Activated naive CD4-positive, alpha-beta T cell treated with anti-CD3 and anti-CD28 coated beads, Interleukin-2, amount 50 U/mL, for 16 hours (primary cell): ENCODE data around the gene NDUFAF4.

Experiments
- DNase-seq: peaks from one replicate; pipeline ENCODE4 v3.0.0-alpha.2; 2020

The NDUFAF4 gene

GRCh38 chr6:96897396-96898240, at the start of gene NDUFAF4:
TSS of gene NDUFAF4 (minus strand) at chr6:96897891. CDS start at chr6:96897801, 90 bp downstream.
- DNase-seq = peak; percentile 96

DNA sequence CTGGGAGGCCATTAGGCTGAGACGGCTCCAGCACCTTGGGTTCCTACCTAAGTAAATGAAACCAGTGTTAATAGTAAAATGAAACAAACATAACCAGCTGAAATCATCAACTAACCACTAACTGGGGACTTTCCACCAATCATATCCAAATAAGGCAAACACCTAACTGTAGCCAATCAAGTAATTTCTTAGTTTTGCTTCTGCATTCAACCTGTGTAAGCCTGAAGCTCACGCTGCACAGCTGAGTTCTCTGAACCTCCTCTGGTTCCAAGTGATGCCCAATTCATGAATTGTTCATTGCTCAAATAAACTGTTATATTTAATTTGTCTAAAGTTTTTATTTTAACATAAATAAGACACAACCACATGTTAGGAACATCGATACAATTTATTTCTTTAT, 49.4 kb upstream of the NDUFAF4 start:
- DNase-seq = no peak

DNA sequence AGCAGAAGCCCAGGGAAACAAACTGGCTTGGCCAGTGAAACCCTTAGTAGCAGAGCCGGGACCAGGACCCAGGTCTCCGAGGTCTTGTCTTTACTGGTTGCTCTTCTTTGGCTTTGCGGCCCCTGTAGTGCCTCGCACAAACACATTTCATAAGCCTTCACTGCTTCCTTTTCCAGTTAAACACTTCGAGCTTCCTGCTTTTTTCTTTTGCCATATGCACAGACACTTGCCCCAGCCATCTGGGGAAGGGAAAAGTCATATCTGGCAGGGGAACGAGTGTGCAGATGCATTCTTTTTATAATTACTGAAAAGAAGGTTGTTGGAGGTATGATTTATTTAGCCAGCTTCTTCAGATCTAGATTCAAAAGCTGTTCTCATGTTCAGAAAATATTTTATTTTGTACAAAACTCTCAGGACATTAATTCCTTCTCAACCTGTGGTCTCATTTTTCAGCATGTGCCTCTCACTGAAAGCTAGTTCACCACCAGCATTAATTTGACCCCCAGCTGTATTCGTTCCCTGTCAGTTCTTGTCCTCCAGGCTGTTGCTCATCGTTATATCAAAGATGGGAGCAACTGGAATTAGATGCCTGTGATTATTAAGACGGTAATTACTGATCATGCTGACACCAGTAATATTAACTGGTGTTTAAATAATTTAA, 46.0 kb upstream of the NDUFAF4 start:
- no peak for DNase-seq

- DNase-seq = no peak
These were observed 45.0 kb upstream of the NDUFAF4 start for GRCh38 chr6:96942676-96943075.

DNA sequence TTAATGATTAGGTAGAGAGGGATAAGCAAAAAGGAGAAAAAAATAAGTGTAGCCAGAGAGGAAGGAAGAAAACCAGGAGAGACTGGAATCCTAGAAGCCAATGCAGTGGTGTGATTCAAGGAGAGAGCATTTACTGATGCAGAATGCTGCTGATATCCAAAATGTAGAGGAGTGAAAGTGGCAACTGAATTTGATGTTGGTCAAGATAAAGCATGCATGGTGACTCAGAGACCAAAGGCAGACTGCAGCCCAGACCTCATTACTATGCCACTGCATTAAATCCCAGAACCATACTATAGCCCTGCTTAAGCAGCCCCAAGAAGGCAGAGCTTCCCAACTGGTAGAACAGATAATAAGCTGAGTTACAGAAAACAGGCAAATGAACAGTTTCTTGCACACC, 42.6 kb upstream of the NDUFAF4 start:
- DNase-seq = no peak

GRCh38 chr6:96939007-96939805, 41.5 kb upstream of the NDUFAF4 start:
- peak; percentile 11 for DNase-seq

- no peak for DNase-seq
These were observed 36.4 kb upstream of the NDUFAF4 start for GRCh38 chr6:96934087-96934486.

GRCh38 chr6:96931198-96931597, 33.5 kb upstream of the NDUFAF4 start:
- DNase-seq = no peak

DNA sequence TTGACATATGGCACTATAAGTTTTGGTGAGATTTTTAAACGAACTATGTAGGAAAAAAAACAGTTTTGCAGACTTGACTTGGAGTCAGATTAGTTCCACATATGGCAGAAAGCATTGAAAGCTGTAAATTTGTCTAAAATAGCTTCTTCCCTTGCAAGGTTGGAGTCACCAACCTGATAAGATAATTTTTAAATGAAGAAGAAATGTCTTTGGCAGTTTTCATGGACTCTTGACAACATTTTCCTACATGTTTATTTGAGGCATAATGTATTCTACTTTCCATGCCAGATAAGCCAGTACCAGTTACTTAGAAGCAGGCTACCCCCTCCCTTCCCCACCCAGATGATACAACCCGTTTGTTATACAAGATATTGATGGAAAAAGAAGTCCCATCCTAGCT, 32.0 kb upstream of the NDUFAF4 start:
- DNase-seq = no peak

DNA sequence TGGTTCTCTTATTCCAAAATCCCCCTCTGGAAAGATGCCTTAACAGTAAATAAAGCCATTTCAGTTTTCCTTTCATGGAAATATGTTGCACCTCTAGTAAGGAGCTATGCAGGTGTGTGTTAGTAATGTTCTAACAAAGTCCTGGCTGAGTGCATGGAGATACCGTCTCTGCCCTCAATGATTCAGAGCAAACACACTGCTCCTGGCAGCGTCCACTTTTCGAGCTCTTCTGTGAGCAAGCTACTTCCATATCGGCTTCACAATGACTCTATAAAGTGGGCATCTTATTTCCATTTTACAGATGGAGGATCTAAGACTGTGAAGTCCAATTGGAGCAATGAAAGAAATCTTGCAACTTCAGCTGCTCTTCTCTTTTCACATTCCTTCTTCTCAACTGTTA, 30.0 kb upstream of the NDUFAF4 start:
- no peak for DNase-seq

DNA sequence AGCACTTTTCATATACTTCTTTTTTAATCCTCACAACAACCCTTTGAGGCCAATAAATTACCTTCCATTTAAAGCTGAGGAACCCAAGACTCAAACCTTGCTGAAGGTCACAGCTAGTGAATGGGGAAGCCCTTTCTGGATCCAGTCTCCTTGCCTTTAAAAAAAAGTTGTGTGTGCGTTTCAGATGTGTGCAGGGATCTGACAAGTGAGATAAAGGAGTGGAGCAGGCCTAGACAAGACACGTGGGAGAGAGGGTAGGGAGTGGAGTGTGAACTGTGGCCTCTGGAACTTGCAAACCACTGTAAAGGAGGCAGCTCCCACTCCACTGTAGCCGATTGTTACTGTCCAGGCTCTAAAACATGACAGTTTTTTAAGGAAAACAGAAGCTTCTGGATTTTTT, 28.7 kb upstream of the NDUFAF4 start:
- no peak for DNase-seq

DNA sequence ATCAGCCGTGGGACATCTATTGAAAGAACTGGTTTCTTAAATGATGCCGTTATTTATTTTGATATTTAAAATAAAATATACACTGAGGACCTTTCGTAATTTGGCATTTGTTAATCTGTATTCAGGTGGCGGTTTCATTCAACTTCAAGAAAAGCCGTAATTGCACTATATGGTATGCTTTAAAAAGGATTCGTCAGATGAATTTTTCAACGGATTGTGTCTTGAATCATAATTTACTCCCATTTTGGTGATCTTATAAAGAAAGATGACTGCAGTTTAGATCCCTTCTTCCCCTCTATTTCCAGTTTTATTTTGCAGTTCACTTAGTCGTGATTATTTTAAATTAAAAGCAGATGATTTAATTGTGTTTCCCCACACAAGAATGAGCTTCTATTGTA, 27.6 kb upstream of the NDUFAF4 start:
- DNase-seq = no peak

DNA sequence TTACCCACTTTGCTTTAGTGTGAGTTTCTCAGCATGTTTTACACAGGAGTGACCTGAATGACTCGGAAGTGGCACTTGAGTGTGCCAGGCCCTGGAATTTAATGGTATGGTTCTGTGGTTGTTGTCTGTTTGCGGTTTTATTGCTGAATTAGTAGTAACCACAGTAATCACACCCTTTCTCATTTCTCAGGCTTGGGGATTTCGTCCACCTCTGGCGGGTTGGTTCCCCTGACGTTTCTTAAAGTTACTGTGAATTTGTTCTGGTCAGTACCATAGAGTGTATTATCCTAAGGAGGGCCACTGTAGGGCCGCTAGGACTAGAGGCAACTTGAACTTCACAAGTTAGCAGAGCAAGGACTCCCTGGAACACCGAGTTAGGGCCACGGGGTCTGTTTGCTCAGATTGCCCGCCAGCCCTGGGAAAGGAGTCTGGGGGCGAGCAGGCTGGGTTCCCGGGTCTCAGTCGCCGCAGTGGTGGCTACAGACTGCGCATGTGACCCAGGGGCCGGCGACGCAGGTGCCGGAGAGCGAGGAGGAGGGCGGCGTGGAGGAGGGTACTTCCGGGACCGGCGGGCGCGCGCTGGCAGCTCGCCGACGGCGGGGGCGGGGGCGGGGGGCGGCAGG, 26.3 kb upstream of the NDUFAF4 start:
- DNase-seq = no peak

GRCh38 chr6:96923400-96923799, 25.7 kb upstream of the NDUFAF4 start:
- no peak for DNase-seq

DNA sequence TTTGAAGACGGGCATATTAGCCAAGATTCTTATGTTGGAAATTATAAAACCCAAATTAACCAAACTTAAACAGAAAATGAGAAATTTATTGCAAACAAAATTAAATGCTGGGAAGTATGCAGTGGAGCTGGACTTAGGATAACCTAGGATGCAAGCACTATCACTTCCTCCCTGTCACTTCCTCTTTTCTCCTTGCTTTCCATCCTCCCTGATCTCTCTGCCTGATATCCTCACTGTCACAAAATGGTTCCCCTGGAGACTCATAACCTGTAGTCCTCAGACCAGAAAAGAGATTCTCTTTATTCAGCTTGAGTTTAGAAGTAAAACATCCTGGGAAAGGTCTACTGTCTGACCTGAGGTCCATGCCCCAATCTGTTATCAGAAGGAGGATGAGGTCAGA, 19.4 kb upstream of the NDUFAF4 start:
- DNase-seq = no peak

GRCh38 chr6:96913621-96914020, 15.9 kb upstream of the NDUFAF4 start:
- DNase-seq = no peak

DNA sequence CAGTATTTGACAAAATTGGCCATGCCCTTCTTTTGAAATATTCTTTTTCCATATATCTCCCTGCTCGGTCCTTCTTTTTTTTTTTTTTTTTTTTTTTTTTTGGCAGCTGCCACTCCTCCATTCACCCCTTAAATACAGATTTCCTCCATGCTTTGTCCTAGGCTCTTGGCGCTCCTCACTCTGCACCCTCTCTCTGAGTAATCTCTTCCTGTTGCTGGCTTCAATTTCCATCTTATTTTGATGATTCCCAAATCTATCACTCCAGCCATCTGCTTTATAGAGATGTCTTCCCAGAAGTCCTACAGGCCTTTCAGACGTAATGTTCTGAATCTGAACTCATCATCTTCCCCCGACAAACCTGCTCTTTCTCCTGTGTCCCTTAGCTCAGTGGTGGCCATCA, 14.1 kb upstream of the NDUFAF4 start:
- DNase-seq = no peak

DNA sequence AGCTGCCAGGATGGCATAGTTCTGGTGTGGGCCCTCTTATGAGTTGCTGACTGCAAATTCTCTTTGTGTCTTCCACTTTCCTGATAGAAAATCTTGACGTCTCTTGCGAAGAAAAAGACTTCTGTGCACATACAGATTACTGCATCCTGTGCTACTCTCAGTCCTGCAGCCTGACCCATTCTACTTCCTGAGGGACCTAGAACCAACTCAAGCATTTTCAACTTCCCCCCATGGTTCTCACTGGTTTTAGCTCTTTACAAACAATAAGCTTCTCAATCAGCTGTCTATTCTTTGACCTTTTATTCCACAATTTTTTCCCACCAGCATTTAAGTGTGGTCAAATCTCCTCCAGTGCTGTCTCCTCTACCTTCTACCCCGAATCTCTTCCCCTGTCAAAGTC, 13.5 kb upstream of the NDUFAF4 start:
- DNase-seq = no peak

DNA sequence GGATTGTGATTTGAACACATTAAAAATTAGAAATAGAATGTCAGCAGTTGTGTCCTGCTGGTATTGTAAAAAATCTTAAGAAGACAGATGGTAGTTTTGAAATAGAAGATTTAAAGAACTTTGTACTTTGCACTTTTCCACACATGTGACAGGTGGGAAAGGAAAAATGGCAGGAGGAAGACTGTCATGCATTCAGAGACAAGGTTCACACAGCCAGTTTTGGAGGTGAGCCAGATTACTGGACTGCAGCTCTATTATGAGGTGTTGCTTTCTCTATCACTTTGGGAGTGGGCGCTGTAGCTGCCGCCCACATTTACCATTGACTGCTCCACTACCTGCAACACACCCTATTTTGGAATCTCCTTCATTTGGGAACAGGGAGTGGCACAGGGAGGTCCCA, 12.1 kb upstream of the NDUFAF4 start:
- no peak for DNase-seq

- peak; percentile 42 for DNase-seq
These were observed 9.8 kb upstream of the NDUFAF4 start for GRCh38 chr6:96907498-96907897.

GRCh38 chr6:96900873-96901272, 3.2 kb upstream of the NDUFAF4 start:
- DNase-seq = no peak

DNA sequence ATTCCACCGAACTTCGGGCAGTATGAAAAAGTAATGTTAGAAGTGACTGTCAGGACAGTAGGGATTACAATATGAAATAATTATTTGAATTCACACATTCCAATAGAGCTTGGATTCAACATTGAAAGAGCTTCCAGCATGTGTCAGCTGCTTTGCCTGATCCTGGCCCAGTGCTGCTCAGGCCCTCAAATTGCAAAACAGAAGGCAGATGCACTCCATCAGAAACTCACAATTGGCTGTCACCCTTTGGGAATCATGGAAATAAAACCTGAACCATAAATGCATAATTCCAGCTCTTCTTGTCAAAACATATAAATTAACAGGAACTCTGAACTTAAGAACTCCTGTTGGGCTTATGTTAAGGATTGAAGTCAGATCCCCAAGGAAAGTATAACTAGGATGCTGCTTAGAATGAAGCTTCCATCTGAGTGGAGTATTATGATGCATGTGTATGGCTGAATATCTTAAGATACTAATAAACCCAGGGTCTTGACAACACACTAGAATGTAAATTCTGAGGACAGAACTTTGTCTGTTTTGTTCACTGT, 1.8 kb upstream of the NDUFAF4 start:
- DNase-seq = no peak

DNA sequence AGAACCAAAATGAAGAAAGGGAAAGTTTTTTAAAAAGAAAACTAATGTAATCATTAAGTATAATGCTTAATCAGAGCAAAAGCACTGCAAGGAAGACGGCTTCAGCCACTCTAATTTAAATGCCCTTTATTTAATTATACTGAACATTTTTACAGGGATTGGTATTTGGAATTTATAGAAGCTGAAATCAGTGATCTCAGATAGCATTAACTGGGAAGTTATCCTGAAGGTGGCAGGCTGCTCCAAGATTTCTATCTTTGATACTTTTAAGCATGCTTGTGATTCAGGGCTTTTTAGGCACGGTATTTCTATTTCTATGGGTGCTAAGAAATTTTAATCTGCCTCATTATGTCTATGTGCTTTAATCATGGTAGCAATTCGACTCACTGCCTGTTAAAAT, 1.3 kb upstream of the NDUFAF4 start:
- DNase-seq = no peak
